GM12878 (cell line): ENCODE results near the gene STRN4. TPM values are rescaled to one million over a fixed set of nuclear protein-coding genes. Genes with fewer than 3 reads are reported as not detected.

ENCODE experiments used
- ATAC-seq: fragments of 200-7000 bp; cut with Tn5 transposase; 3 replicates; pipeline ENCODE4 v1.9.1; 2020; ENCODE audit warnings: mild to moderate bottlenecking, moderate library complexity
- BruUV-seq: library from RNA; stranded (reverse); fragments of 400-500 nt; replicated peaks from 2 replicates; lab custom pipeline; 2021; lab: Mats Ljungman, UMichigan
- CTCF ChIA-PET: fragments of 300-600 bp; sonication (Branson Sonifier 250); formaldehyde crosslinking; extraction: SDS; loops from one replicate; lab custom pipeline; 2021; ENCODE audit warnings: inconsistent platforms; lab: Yijun Ruan, JAX
- POLR2A ChIA-PET: fragments of 350-600 bp; formaldehyde crosslinking; extraction: SDS; loops from one replicate; lab custom pipeline; 2021; ENCODE audit warnings: inconsistent platforms; lab: Charles Lee
- RAD21 ChIA-PET: fragments of 300-600 bp; sonication (Branson Sonifier 250); formaldehyde crosslinking; loops from one replicate; lab custom pipeline; 2023; ENCODE audit warnings: antibody characterized with exemption; ENCODE audit not compliant: unreplicated experiment; lab: Charles Lee
- SMC1A ChIA-PET: fragments of 300-600 bp; sonication (Branson Sonifier 250); formaldehyde crosslinking; loops from one replicate; lab custom pipeline; 2023; ENCODE audit not compliant: unreplicated experiment, uncharacterized antibody; lab: Charles Lee
- DNase-seq: peaks from one replicate; pipeline ENCODE4 v3.0.0-alpha.2; 2011; ENCODE audit warnings: low read depth, low spot score
- FAIRE-seq: peaks from 3 replicates; lab custom pipeline; 2011; peaks lifted over from hg19 to GRCh38; lab: Jason Lieb, UNC
- H2AFZ ChIP-seq: 2 replicates; pipeline ENCODE4 v1.6.0; 2011; ENCODE audit warnings: low read depth, low read length, control low read depth; ENCODE audit not compliant: control insufficient read depth
- H3K27ac ChIP-seq: 2 replicates; pipeline ENCODE4 v1.5.1; 2011; ENCODE audit warnings: control low read depth; ENCODE audit not compliant: control insufficient read depth, insufficient read depth
- H3K27me3 ChIP-seq, 2 experiments: replicated peaks in 1 of 2; 2 replicates each; pipeline versions ENCODE4 v1.6.0 to v1.6.1; 2011; ENCODE audit warnings: low read length in 1 of 2; ENCODE audit not compliant: control insufficient read depth in 2 of 2, insufficient read depth in 2 of 2
- H3K36me3 ChIP-seq, 2 experiments: 2 replicates each; pipeline ENCODE4 v1.5.1; 2011; ENCODE audit warnings: low read length in 1 of 2; ENCODE audit not compliant: control insufficient read depth in 2 of 2, insufficient read depth in 2 of 2
- H3K4me1 ChIP-seq: 2 replicates; pipeline ENCODE4 v1.6.1; 2011; ENCODE audit warnings: mild to moderate bottlenecking, low read length, moderate library complexity, mixed read lengths; ENCODE audit not compliant: control insufficient read depth, insufficient read depth
- H3K4me2 ChIP-seq: 2 replicates; pipeline ENCODE4 v1.6.0; 2011; ENCODE audit warnings: control low read depth; ENCODE audit not compliant: control insufficient read depth, insufficient read depth
- H3K4me3 ChIP-seq: fragments of 200-600 bp; sonication (generic); 2 replicates; pipeline ENCODE4 v1.5.1; 2016
- H3K79me2 ChIP-seq: 2 replicates; pipeline ENCODE4 v1.6.0; 2011; ENCODE audit warnings: low read length; ENCODE audit not compliant: control insufficient read depth, insufficient read depth
- H3K9ac ChIP-seq: 2 replicates; pipeline ENCODE4 v1.8.0; 2011; ENCODE audit warnings: low read length, control low read depth, mixed read lengths; ENCODE audit not compliant: control insufficient read depth, insufficient read depth
- H3K9me3 ChIP-seq: replicated peaks from 3 replicates; pipeline ENCODE4 v1.5.1; 2011; ENCODE audit warnings: mild to moderate bottlenecking, low read length; ENCODE audit not compliant: control insufficient read depth, insufficient read depth
- H4K20me1 ChIP-seq: 2 replicates; pipeline ENCODE4 v1.6.0; 2011; ENCODE audit not compliant: control insufficient read depth, insufficient read depth
- CEBPZ ChIP-seq: fragments of 150-350 bp; IDR thresholded peaks from 2 replicates; pipeline ENCODE4 v1.6.1; 2016; ENCODE audit warnings: low read depth, low read length
- IRF3 ChIP-seq: fragments of 450-650 bp; IDR thresholded peaks from 2 replicates; pipeline ENCODE4 v1.6.1; 2014; ENCODE audit warnings: mild to moderate bottlenecking
- KDM1A ChIP-seq: fragments of 200-600 bp; sonication (generic); IDR thresholded peaks from 2 replicates; pipeline ENCODE4 v1.6.1; 2016; ENCODE audit warnings: borderline replicate concordance
- NKRF ChIP-seq: fragments of 450-650 bp; conservative IDR thresholded peaks from 2 replicates; pipeline ENCODE4 v1.6.1; 2017; ENCODE audit warnings: mild to moderate bottlenecking, moderate library complexity
- POLR2AphosphoS5 ChIP-seq: IDR thresholded peaks from 2 replicates; pipeline ENCODE4 v1.6.1; 2011; ENCODE audit warnings: mild to moderate bottlenecking, low read length, inconsistent platforms
- REST ChIP-seq: IDR thresholded peaks from 2 replicates; pipeline ENCODE4 v1.6.1; 2012; ENCODE audit warnings: mild to moderate bottlenecking, low read depth, low read length
- SIN3A ChIP-seq: IDR thresholded peaks from 2 replicates; pipeline ENCODE4 v1.6.1; 2012; ENCODE audit warnings: low read depth, low read length, improper control_type of control experiment
- SIX5 ChIP-seq: IDR thresholded peaks from 2 replicates; pipeline ENCODE4 v1.6.1; 2011; ENCODE audit warnings: mild to moderate bottlenecking, low read depth, low read length, moderate library complexity; ENCODE audit not compliant: severe bottlenecking
- SKIL ChIP-seq: fragments of 450-650 bp; IDR thresholded peaks from 2 replicates; pipeline ENCODE4 v1.6.1; 2017; ENCODE audit warnings: mild to moderate bottlenecking, low read depth, inconsistent platforms; ENCODE audit not compliant: poor library complexity, severe bottlenecking
- WGBS: methylation state at CpG from one replicate; pipeline ENCODE4 v1.1.6; 2016; ENCODE audit warnings: low lambda C conversion rate; ENCODE audit not compliant: insufficient replicate concordance, insufficient coverage; ENCODE audit errors: missing lambda C conversion rate; 5-methylcytosine and 5-hydroxymethylcytosine counted together
- in situ Hi-C: fragments of 300-500 bp; cut with MboI; formaldehyde crosslinking; loops from 9 replicates; pipeline ENCODE4 v1.14.3; 2018; ENCODE audit warnings: mixed read lengths
- intact Hi-C: fragments of 100-400 bp; cut with micrococcal nuclease; formaldehyde crosslinking; loops from one replicate; pipeline ENCODE4 v1.14.2; 2022; ENCODE audit not compliant: unreplicated experiment
- polyA plus RNA-seq, 11 experiments: library from polyadenylated mRNA; depleted of rRNA in 4 of 11; unstranded in 6 of 11; stranded (reverse) in 5 of 11; fragments of >200 nt; fragmentation: Nextera tagmentation in 4 of 11; fragmentation: Illumina TruSeq in 1 of 11; extraction: Ambion mirVana in 4 of 11; extraction: Trizol in 1 of 11; gene quantifications; 1 replicate in 1 of 11; 2 replicates in 10 of 11; pipeline versions ENCODE4 v1.2.1 to v1.2.3, GENCODE V29; 2011 to 2016; ENCODE audit warnings: inconsistent platforms in 2 of 11, missing spikeins in 2 of 11, low read depth in 1 of 11
- total RNA-seq, 4 experiments: library from RNA; depleted of rRNA in 3 of 4; stranded (reverse); fragments of >200 nt in 3 of 4; fragmentation: Illumina TruSeq in 1 of 4; extraction: Trizol in 1 of 4; gene quantifications; 2 replicates each; pipeline versions ENCODE4 v1.2.1 to v1.2.3, GENCODE V29; 2013 to 2021

STRN4 gene
- total and polyA plus RNA-seq, 10 of the 15 experiments (the other 5 are each of a cell fraction or from before 2014, with no cell fraction given), result 0.42 to 62.8 (median 22.5) TPM

GRCh38 chr19:46737761-46738171 is 8.5 kb downstream of the STRN4 start (continued):
- TF ChIP-seq SIN3A, result no peak

GRCh38 chr19:46737298-46737654 is 9.0 kb downstream of the STRN4 start:
- peaks cover 8% of the 10 kb centered on the region for H4K20me1 ChIP-seq
- H3K9me3 ChIP-seq, result no peaks in the 10 kb centered on the region
- H3K4me1 ChIP-seq, result peaks cover 4% of the 10 kb centered on the region; the same call in 1 of the 2 replicates
- FAIRE-seq (no peak), ATAC-seq (no peak), DNase-seq (no peak)
- H3K9ac ChIP-seq, result no peak overlapping the region
- RAD21 ChIA-PET, result interaction anchor here (0.9 kb wide), 1 partner anchor 76 kb away, joined by 3 read pairs; the partner anchor contains the start of gene DACT3
- H3K36me3 ChIP-seq, result peaks cover 18 to 43% of the 10 kb centered on the region in 2 experiments
- no peak overlapping the region for H2AFZ ChIP-seq
- POLR2A ChIA-PET, result no interaction called here
- SMC1A ChIA-PET, result no interaction called here
- no peak overlapping the region for H3K4me2 ChIP-seq
- BruUV-seq, result no TSS peak
- no peak overlapping the region for H3K27ac ChIP-seq
- 100% methylated on average over 4 of the region's 7 CpGs for WGBS
- H3K79me2 ChIP-seq, result peaks cover 29% of the 10 kb centered on the region
- in situ Hi-C loops, result no loop called here
- CTCF ChIA-PET, result interaction anchor here (1.1 to 1.2 kb wide), 3 partner anchors 9 to 17 kb away, joined by 3 read pairs; no protein-coding TSS in a partner anchor
- no peak overlapping the region for H3K4me3 ChIP-seq
- intact Hi-C loops, result no loop called here
- H3K27me3 ChIP-seq, result no peaks in the 10 kb centered on the region
- TF ChIP-seq REST (no peak), NKRF (no peak), SKIL (no peak), IRF3 (no peak), SIX5 (no peak), POLR2AphosphoS5 (no peak), KDM1A (no peak), CEBPZ (no peak)
